Endothelial cell of umbilical vein (primary cell): ENCODE data around the gene MAPK1IP1L. TPM values are rescaled to one million over a fixed set of nuclear protein-coding genes. Genes with fewer than 3 reads are reported as not detected.

Experiments
- BruUV-seq: library from RNA; stranded (reverse); fragments of 400-500 nt; replicated peaks from 2 replicates; lab custom pipeline; 2021; lab: Mats Ljungman, UMichigan
- CTCF ChIA-PET: fragments of 300-600, 350-600 bp; sonication (Branson Sonifier 250); formaldehyde crosslinking; loops from one replicate; lab custom pipeline; 2021; ENCODE audit warnings: antibody characterized with exemption, inconsistent platforms; lab: Charles Lee
- POLR2A ChIA-PET: fragments of 300-600, 350-600 bp; sonication (Branson Sonifier 250); formaldehyde crosslinking; loops from one replicate; lab custom pipeline; 2021; ENCODE audit warnings: antibody characterized with exemption, inconsistent platforms; lab: Charles Lee
- DNase-seq: peaks from one replicate; pipeline ENCODE4 v3.0.0-alpha.2; 2011; ENCODE audit warnings: low read depth, low spot score
- FAIRE-seq: peaks from 2 replicates; lab custom pipeline; 2011; peaks lifted over from hg19 to GRCh38; lab: Jason Lieb, UNC
- H2AFZ ChIP-seq: 2 replicates; pipeline ENCODE4 v1.6.0; 2012; ENCODE audit warnings: low read depth, low read length, control low read depth, inconsistent platforms
- H3K27ac ChIP-seq: 2 replicates; pipeline ENCODE4 v1.5.1; 2011; ENCODE audit warnings: low read depth, mild to moderate bottlenecking, control low read depth, low read length, moderate library complexity; ENCODE audit not compliant: insufficient read depth
- H3K27me3 ChIP-seq, 2 experiments: 2 replicates each; pipeline versions ENCODE4 v1.6.0 to v1.6.1; 2011; ENCODE audit warnings: low read length in 2 of 2, mixed read lengths in 1 of 2; ENCODE audit not compliant: control insufficient read depth in 2 of 2, insufficient read depth in 2 of 2
- H3K36me3 ChIP-seq, 2 experiments: 2 replicates in 1 of 2; 3 replicates in 1 of 2; pipeline ENCODE4 v1.5.1; 2011; ENCODE audit warnings: low read length in 2 of 2, mild to moderate bottlenecking in 1 of 2, moderate library complexity in 1 of 2; ENCODE audit not compliant: control insufficient read depth in 2 of 2, insufficient read depth in 2 of 2; ENCODE audit errors: extremely low read depth in 1 of 2
- H3K4me1 ChIP-seq: 3 replicates; pipeline ENCODE4 v1.5.1; 2011; ENCODE audit warnings: mild to moderate bottlenecking, low read length; ENCODE audit not compliant: control insufficient read depth, insufficient read depth; ENCODE audit errors: extremely low read depth
- H3K4me2 ChIP-seq: 2 replicates; pipeline ENCODE4 v1.6.1; 2011; ENCODE audit warnings: low read length, control low read depth, mixed read lengths; ENCODE audit not compliant: insufficient read depth
- H3K4me3 ChIP-seq, 3 experiments: fragments of 200-600 bp in 1 of 3; sonication (generic), shearing (Covaris generic) in 1 of 3; replicated peaks in 1 of 3; 2 replicates each; pipeline ENCODE4 v1.5.1; 2011 to 2016; ENCODE audit warnings: control low read depth in 3 of 3, low read length in 3 of 3, mild to moderate bottlenecking in 2 of 3, inconsistent platforms in 1 of 3, low read depth in 1 of 3, moderate library complexity in 1 of 3; ENCODE audit not compliant: insufficient read depth in 1 of 3
- H3K79me2 ChIP-seq: 2 replicates; pipeline ENCODE4 v1.6.0; 2012; ENCODE audit warnings: low read length, inconsistent platforms; ENCODE audit not compliant: control insufficient read depth, insufficient read depth
- H3K9ac ChIP-seq: replicated peaks from 2 replicates; pipeline ENCODE3; 2011; ENCODE audit warnings: low read length, control low read depth; ENCODE audit not compliant: insufficient read depth; ENCODE audit errors: extremely low read depth
- H3K9me1 ChIP-seq: replicated peaks from 3 replicates; pipeline ENCODE4 v1.6.0; 2011; ENCODE audit warnings: mild to moderate bottlenecking, low read length; ENCODE audit not compliant: control insufficient read depth, insufficient read depth; ENCODE audit errors: extremely low read depth
- H3K9me3 ChIP-seq: replicated peaks from 2 replicates; pipeline ENCODE4 v1.5.1; 2012; ENCODE audit warnings: low read length, inconsistent platforms; ENCODE audit not compliant: control insufficient read depth, insufficient read depth
- H4K20me1 ChIP-seq: replicated peaks from 2 replicates; pipeline ENCODE3; 2011; ENCODE audit warnings: mild to moderate bottlenecking, low read length; ENCODE audit not compliant: control insufficient read depth, insufficient read depth; ENCODE audit errors: extremely low read depth
- EZH2 ChIP-seq: IDR thresholded peaks from 2 replicates; pipeline ENCODE4 v1.6.1; 2012; ENCODE audit warnings: borderline replicate concordance, low read depth, mild to moderate bottlenecking, moderate library complexity, low read length, inconsistent platforms; ENCODE audit not compliant: severe bottlenecking
- FOS ChIP-seq: IDR thresholded peaks from 2 replicates; pipeline ENCODE4 v1.6.1; 2011; ENCODE audit warnings: mild to moderate bottlenecking, low read length, moderate library complexity, borderline replicate concordance; ENCODE audit not compliant: insufficient read depth
- GATA2 ChIP-seq: IDR thresholded peaks from 2 replicates; pipeline ENCODE4 v1.7.0; 2011; ENCODE audit warnings: low read depth, mild to moderate bottlenecking, moderate library complexity, mixed read lengths, low read length; ENCODE audit not compliant: insufficient read length, insufficient read depth
- JUN ChIP-seq: IDR thresholded peaks from 2 replicates; pipeline ENCODE4 v1.6.1; 2011; ENCODE audit warnings: borderline replicate concordance, low read depth; ENCODE audit not compliant: insufficient read length, insufficient read depth
- MYC ChIP-seq: IDR thresholded peaks from one replicate; pipeline ENCODE4 v1.6.1; 2011; ENCODE audit warnings: mild to moderate bottlenecking, low read depth, low read length
- POLR2A ChIP-seq: IDR thresholded peaks from 2 replicates; pipeline ENCODE4 v1.6.1; 2012; ENCODE audit warnings: low read depth, mild to moderate bottlenecking, control low read depth, low read length
- POLR2AphosphoS5 ChIP-seq: IDR thresholded peaks from 2 replicates; pipeline ENCODE4 v1.6.1; 2012; ENCODE audit warnings: low read depth, mild to moderate bottlenecking, control low read depth, low read length, moderate library complexity; ENCODE audit not compliant: insufficient read depth
- dilution Hi-C: fragments of 300-500 bp; cut with MboI; formaldehyde crosslinking; loops from one replicate; pipeline ENCODE4 v1.15.0; 2019; ENCODE audit warnings: low sequenced_read_pairs; ENCODE audit not compliant: extremely low pct_ligation_motif_present
- intact Hi-C: fragments of 100-400 bp; cut with micrococcal nuclease; formaldehyde crosslinking; loops from one replicate; pipeline ENCODE4 v1.10.0; 2022
- polyA plus RNA-seq, 4 experiments: library from polyadenylated mRNA; depleted of rRNA in 3 of 4; stranded (reverse) in 3 of 4; unstranded in 1 of 4; fragments of >200 nt; gene quantifications; 2 replicates each; pipeline versions ENCODE4 v1.2.1 to v1.2.3, GENCODE V29; 2011 to 2012; ENCODE audit warnings: missing spikeins in 1 of 4
- total RNA-seq: library from RNA; stranded (reverse); gene quantifications from 2 replicates; pipeline ENCODE4 v1.2.3, GENCODE V29; 2021
- TF ChIP-seq, protein P1 (sequence below): IDR thresholded peaks from 2 replicates; pipeline ENCODE4 v1.6.1; 2011; ENCODE audit not compliant: insufficient read depth, insufficient read length
- TF ChIP-seq, protein P2 (sequence below), 2 donors: IDR thresholded peaks; 1 replicate in 1 of 2; 2 replicates in 1 of 2; pipeline ENCODE4 v1.5.1; 2011; ENCODE audit warnings: low read length in 2 of 2, mild to moderate bottlenecking in 2 of 2, moderate library complexity in 2 of 2, control low read depth in 1 of 2, inconsistent platforms in 1 of 2, low read depth in 1 of 2; ENCODE audit not compliant: insufficient read depth in 1 of 2; ENCODE audit errors: extremely low read depth in 1 of 2

The MAPK1IP1L gene
- total and polyA plus RNA-seq, 2 donors (not counting 3 experiments of a cell fraction or from before 2014, with no cell fraction given) = 129 to 208 TPM

DNA sequence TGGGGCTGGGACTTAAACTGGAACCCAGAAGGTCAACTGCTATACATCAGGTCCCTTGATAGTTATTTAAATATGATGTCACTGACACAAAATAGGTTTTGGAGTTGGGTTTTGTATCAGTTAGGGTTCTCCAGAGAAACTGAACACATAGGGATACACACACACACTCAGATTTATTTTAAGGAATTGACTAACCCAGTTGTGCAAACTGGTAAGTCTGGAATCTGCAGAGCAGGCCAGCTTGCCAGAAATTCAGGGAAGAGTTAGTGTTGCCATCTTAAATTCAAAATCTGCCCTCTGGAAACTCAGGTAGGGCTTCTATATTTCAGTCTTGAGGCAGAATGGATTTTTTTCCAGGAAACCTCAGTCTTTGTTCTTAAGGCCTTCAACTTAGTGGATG lies 36.9 kb downstream of the MAPK1IP1L start:
- Histone ChIP-seq H3K36me3 (no peaks in the 10 kb centered on the region), H3K79me2 (no peaks in the 10 kb centered on the region), H3K4me1 (no peaks in the 10 kb centered on the region), H3K9ac (no peak overlapping the region), H4K20me1 (no peaks in the 10 kb centered on the region), H3K27ac (no peak overlapping the region), H3K4me3 (no peak overlapping the region), H3K9me1 (no peaks in the 10 kb centered on the region), H3K4me2 (no peak overlapping the region), H2AFZ (no peak overlapping the region), H3K9me3 (no peaks in the 10 kb centered on the region), H3K27me3 (peaks cover 0 to 3% of the 10 kb centered on the region in 2 experiments)
- no peak for DNase-seq
- ChIA-PET CTCF (interaction anchor here (1.0 to 4.8 kb wide), 5 partner anchors 10 to 71 kb away, joined by 3 to 187 read pairs (median 5); no protein-coding TSS in a partner anchor), POLR2A (no interaction called here)
- FAIRE-seq = no peak
- BruUV-seq = no TSS peak
- dilution Hi-C loops = no loop called here
- TF ChIP-seq, protein P1, sequence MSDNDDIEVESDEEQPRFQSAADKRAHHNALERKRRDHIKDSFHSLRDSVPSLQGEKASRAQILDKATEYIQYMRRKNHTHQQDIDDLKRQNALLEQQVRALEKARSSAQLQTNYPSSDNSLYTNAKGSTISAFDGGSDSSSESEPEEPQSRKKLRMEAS = no peak
- TF ChIP-seq POLR2A (no peak), GATA2 (no peak), FOS (no peak), MYC (no peak)
- TF ChIP-seq, protein P2, sequence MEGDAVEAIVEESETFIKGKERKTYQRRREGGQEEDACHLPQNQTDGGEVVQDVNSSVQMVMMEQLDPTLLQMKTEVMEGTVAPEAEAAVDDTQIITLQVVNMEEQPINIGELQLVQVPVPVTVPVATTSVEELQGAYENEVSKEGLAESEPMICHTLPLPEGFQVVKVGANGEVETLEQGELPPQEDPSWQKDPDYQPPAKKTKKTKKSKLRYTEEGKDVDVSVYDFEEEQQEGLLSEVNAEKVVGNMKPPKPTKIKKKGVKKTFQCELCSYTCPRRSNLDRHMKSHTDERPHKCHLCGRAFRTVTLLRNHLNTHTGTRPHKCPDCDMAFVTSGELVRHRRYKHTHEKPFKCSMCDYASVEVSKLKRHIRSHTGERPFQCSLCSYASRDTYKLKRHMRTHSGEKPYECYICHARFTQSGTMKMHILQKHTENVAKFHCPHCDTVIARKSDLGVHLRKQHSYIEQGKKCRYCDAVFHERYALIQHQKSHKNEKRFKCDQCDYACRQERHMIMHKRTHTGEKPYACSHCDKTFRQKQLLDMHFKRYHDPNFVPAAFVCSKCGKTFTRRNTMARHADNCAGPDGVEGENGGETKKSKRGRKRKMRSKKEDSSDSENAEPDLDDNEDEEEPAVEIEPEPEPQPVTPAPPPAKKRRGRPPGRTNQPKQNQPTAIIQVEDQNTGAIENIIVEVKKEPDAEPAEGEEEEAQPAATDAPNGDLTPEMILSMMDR (IDR thresholded peaks at IDR 0.05; ENCODE audit: extremely low read depth in 1 of 2, insufficient read depth in 1 of 2, low read depth in 1 of 2, low read length in 2 of 2) = no peak
- intact Hi-C loops = no loop called here

DNA sequence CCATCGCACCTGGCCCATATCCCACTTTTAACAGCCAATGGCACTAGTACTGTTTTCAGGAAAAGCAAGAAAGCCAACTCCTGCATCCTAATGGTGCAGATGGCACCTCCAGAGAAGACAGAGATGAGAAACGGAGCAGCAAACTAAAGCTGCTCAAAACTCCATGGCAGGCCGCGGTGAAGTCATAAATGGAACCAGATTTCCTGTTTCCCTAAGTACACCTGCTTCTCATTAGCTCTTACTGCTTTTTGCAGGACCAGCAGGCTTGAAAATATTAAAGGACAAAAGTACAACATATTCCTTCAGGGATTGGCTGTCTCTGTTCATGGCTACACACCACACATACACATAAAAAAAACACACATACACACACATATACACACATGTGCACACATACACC lies 40.9 kb downstream of the MAPK1IP1L start:
- POLR2A ChIA-PET = no interaction called here
- Histone ChIP-seq H3K9ac (no peak overlapping the region), H3K27me3 (no peaks in the 10 kb centered on the region), H4K20me1 (no peaks in the 10 kb centered on the region), H3K4me3 (no peak overlapping the region), H3K27ac (no peak overlapping the region), H2AFZ (no peak overlapping the region), H3K4me1 (no peaks in the 10 kb centered on the region), H3K4me2 (no peak overlapping the region), H3K9me1 (no peaks in the 10 kb centered on the region), H3K9me3 (no peaks in the 10 kb centered on the region), H3K36me3 (no peaks in the 10 kb centered on the region), H3K79me2 (no peaks in the 10 kb centered on the region)
- dilution Hi-C loops (no loop called here), intact Hi-C loops (no loop called here)
- no peak for TF ChIP-seq MYC
- TF ChIP-seq POLR2AphosphoS5 = no peak
- TF ChIP-seq, protein P1 = no peak
- no peak for TF ChIP-seq JUN
- no peak for TF ChIP-seq POLR2A
- TF ChIP-seq EZH2 = no peak
- TF ChIP-seq, protein P2 (IDR thresholded peaks at IDR 0.05; ENCODE audit: extremely low read depth in 1 of 2, insufficient read depth in 1 of 2, low read depth in 1 of 2, low read length in 2 of 2) = no peak
- CTCF ChIA-PET = interaction anchor here (0.7 to 4.4 kb wide), 5 partner anchors 45 to 68 kb away, joined by 3 to 45 read pairs (median 6); no protein-coding TSS in a partner anchor
- FAIRE-seq = no peak
- DNase-seq = no peak
- BruUV-seq = no TSS peak
